Body of pancreas (tissue), 4 donors: ENCODE data around the gene MPC1L.
"Not testable (repeated sequence)": the region's sequence is repeated elsewhere in the genome, so short reads cannot be mapped to it uniquely, and the experiment has no call there.

Experiments
- POLR2A ChIP-seq, 3 donors: fragments of 450-650 bp; IDR thresholded peaks; one replicate each; pipeline ENCODE4 v1.6.1; 2016; ENCODE audit warnings: antibody characterized with exemption in 3 of 3, mild to moderate bottlenecking in 2 of 3
- TF ChIP-seq, protein P1 (sequence below), 7 experiments: fragments of 450-650 bp in 4 of 7; fragments of 200-600 bp in 3 of 7; sonication (generic) in 3 of 7; IDR thresholded peaks; one replicate each; pipeline ENCODE4 v1.5.1; 2016 to 2019; ENCODE audit warnings: antibody characterized with exemption in 7 of 7

GRCh38 chrX:40589616-40590321 is 33.5 kb upstream of the MPC1L start:
- TF ChIP-seq, protein P1, sequence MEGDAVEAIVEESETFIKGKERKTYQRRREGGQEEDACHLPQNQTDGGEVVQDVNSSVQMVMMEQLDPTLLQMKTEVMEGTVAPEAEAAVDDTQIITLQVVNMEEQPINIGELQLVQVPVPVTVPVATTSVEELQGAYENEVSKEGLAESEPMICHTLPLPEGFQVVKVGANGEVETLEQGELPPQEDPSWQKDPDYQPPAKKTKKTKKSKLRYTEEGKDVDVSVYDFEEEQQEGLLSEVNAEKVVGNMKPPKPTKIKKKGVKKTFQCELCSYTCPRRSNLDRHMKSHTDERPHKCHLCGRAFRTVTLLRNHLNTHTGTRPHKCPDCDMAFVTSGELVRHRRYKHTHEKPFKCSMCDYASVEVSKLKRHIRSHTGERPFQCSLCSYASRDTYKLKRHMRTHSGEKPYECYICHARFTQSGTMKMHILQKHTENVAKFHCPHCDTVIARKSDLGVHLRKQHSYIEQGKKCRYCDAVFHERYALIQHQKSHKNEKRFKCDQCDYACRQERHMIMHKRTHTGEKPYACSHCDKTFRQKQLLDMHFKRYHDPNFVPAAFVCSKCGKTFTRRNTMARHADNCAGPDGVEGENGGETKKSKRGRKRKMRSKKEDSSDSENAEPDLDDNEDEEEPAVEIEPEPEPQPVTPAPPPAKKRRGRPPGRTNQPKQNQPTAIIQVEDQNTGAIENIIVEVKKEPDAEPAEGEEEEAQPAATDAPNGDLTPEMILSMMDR (IDR thresholded peaks at IDR 0.05): not testable (repeated sequence)
- TF ChIP-seq POLR2A (IDR thresholded peaks at IDR 0.05): not testable (repeated sequence)
